Astrocyte of the cerebellum (primary cell): ENCODE measurements around the gene FRMD5.
"Not testable (repeated sequence)": the region's sequence is repeated elsewhere in the genome, so short reads cannot be mapped to it uniquely, and the experiment has no call there.

Experiments used
- DNase-seq: peaks from one replicate; pipeline ENCODE4 v3.0.0-alpha.2; 2011; ENCODE audit warnings: low read depth
- H3K4me3 ChIP-seq: 2 replicates; pipeline ENCODE4 v1.5.1; 2011; ENCODE audit warnings: mild to moderate bottlenecking, low read depth, low read length, moderate library complexity
- in situ Hi-C: cut with HindIII; loops from 2 replicates; pipeline ENCODE4 v1.10.0; 2017; ENCODE audit warnings: low sequenced_read_pairs
- TF ChIP-seq, protein P1 (sequence below): IDR thresholded peaks from 2 replicates; pipeline ENCODE4 v1.5.1; 2012; ENCODE audit warnings: low read length, low read depth, moderate library complexity, mild to moderate bottlenecking; ENCODE audit errors: missing control alignments

Gene FRMD5

DNA sequence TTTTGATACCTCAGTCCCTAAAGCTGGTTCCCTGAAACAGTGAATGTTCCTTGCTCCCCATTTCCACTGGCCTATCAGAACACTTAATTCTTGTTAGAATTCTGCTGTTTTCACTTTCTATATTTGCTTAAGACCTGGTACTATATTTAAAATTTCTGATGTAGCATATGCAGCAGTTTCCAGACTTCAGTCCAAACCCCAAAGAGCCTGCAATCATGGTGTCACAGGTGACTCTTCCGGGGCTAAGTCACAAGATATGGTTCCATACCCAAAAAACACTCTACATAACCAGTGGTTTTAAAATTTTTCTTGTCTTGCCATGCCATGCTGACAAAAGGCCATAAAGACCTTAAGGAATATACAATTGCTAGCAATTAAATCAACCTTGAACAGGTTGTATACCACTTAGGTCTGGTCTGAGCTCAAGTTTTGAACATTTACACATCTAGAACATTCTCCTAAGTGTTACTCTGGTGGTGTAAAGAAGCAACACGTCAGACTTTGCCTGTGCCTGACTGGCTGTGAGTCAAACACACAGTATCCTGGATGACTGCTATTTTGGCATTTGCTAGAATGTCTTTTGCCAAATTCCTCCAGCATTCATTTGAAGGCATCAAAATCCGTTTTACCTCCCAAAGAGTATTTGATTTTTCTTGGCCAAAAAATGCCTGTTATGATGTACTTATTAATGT is 160.0 kb downstream of the FRMD5 start:
- peak; percentile 88 for DNase-seq
- in situ Hi-C loops = no loop called here

DNA sequence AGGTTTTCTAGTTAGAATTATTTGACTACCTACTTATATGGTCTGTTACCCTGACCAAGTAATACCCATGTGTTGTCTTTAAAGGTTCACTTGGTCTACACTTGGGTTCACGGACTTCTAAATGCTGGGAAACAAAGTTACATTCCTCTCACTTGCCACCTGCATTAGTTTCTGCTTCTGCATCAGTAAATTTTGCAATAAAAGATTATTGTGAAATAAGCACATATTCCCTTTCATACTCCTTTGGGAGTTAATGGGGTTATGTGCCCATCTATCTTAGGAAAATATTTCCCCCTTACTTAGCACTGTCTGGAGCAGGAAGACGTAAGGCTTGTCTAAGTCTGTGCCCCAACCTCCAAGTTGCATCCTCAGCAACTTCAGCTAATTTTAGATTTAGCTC is 160.7 kb downstream of the FRMD5 start:
- in situ Hi-C loops = no loop called here
- no peak overlapping the region for H3K4me3 ChIP-seq
- TF ChIP-seq, protein P1, sequence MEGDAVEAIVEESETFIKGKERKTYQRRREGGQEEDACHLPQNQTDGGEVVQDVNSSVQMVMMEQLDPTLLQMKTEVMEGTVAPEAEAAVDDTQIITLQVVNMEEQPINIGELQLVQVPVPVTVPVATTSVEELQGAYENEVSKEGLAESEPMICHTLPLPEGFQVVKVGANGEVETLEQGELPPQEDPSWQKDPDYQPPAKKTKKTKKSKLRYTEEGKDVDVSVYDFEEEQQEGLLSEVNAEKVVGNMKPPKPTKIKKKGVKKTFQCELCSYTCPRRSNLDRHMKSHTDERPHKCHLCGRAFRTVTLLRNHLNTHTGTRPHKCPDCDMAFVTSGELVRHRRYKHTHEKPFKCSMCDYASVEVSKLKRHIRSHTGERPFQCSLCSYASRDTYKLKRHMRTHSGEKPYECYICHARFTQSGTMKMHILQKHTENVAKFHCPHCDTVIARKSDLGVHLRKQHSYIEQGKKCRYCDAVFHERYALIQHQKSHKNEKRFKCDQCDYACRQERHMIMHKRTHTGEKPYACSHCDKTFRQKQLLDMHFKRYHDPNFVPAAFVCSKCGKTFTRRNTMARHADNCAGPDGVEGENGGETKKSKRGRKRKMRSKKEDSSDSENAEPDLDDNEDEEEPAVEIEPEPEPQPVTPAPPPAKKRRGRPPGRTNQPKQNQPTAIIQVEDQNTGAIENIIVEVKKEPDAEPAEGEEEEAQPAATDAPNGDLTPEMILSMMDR = no peak
- DNase-seq = no peak

More for the DNA sequence above, 160.0 kb downstream of the FRMD5 start:
- no peak overlapping the region for H3K4me3 ChIP-seq
- TF ChIP-seq, protein P1 = no peak

DNA sequence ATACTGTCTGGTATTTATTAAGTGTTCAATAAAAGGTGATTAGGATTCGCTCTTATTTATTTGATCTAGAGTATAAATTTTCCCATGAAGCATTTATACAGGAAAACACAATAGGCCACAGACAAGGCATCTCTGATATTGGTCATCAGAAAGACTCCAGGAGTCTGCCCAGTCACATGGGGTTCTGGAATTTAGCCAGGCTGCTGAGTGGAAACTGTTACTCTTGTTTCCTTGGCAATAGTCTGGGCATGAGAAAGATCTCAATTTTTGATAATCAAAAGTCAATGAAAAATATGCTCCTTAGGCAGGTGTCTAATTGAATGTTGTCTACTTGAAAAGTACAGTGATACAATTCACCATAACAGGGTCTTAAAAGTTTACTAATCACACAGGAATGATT is 161.2 kb downstream of the FRMD5 start:
- in situ Hi-C loops = no loop called here
- H3K4me3 ChIP-seq = no peak overlapping the region
- TF ChIP-seq, protein P1 = no peak
- no peak for DNase-seq

DNA sequence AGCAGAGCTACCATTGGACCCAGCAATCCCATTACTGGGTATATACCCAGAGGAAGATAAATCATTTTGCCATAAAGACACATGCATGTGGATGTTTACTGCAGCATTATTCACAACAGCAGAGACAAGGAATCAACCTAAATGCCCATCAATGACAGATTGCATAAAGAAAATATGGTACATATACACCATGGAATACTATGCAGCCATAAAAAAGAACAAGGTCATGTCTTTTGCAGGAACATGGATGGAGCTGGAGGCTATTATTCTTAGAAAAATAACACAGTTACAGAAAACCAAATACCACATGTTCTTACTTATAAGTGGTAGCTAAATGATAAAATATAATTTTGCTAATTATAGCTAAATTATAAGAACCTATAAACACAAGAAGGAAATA is 162.3 kb downstream of the FRMD5 start:
- DNase-seq, in situ Hi-C loops, H3K4me3 ChIP-seq: not testable (repeated sequence)

DNA sequence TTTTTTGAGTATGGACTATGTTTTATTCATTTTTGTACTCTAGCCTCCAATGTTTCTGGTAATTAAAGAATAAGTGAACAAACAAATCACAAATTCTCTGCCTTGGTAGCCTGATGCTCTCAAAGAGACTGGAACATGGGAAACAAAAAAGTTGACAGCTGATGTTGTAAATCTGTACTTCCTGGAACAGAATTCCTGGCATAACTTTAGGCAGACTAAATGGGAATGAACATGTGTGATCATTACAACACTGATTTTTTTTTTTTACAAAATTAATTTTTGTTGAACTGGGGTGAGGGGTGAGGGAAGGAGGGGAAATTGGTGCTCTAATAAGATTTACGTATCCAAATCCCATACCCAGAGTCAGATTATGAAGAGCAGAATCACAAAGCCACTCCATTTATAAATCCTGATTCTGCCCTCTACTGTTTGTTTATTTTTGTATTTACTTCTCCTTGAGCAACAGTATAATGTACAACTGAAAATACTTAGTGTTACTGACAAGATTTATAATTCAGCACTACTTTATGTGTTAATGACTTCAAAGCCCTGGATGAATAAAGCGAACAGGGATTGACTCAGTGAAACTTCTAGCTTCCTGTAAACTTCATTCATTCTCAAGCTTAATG is 165.0 kb downstream of the FRMD5 start:
- in situ Hi-C loops = no loop called here
- no peak for DNase-seq
- TF ChIP-seq, protein P1 = no peak
- H3K4me3 ChIP-seq = no peak overlapping the region

DNA sequence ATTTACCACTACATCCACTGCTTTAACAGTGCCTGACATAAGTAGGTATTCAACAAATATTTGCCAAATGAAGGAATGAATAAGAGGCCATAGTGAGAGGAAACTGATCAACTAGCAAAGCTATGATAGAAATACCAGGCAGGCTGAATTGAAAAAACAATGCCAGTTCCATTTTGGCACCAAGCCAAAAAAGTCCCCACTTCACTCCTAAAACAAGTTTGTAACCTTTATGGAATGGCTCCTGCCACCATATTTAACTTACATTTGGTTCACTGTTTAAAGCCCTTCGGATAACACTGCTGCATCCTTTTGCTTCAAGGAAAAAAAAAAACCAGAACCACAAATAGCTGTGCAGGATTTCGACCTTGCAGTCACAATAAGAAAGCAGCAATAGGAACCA is 166.1 kb downstream of the FRMD5 start:
- TF ChIP-seq, protein P1 = no peak
- in situ Hi-C loops = no loop called here
- no peak overlapping the region for H3K4me3 ChIP-seq
- no peak for DNase-seq

DNA sequence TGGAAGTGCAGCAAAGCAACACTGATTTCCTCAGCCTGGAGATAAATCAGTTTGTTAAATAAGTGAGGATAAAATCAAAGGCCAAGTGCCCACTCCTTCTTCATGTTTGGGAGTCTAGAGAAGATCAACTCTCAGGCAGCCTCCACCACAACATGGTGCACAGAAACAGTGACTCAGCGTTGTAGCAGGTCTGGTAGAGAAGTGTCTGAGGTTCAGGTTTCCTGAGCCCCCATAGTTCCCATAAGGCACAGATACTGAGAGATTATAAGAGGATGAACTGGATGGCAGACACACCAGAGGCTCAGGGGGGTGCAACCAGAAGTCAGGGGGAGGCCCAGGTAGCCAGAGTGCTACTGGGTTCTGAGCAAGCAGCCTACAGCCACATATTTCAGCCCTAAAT is 166.7 kb downstream of the FRMD5 start:
- DNase-seq = no peak
- TF ChIP-seq, protein P1 = no peak
- in situ Hi-C loops = no loop called here
- no peak overlapping the region for H3K4me3 ChIP-seq
